ENCODE data around the gene MAPK10.

DNA sequence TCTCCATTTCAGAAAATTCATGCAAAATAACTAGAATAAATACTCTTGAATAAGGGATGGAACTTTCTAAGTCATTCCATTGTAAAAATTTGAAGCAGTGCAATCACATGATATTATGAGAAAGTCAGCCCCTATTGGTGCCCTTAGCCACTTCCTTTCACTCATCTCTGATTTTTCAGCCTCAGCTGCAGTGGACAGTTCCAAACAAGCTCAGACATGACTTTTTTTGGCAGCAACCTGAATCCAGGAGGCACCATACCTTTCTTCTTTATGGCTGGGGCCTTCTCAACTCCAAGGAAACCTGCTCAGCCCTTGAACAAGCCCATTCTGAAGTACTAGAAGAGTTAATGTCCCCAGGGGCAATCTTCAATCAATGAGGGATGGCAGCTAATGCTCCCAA is 40.5 kb downstream of the MAPK10 start:
- no peak for TF ChIP-seq POLR2A (IDR thresholded peaks at IDR 0.05)
- TF ChIP-seq, protein P1, sequence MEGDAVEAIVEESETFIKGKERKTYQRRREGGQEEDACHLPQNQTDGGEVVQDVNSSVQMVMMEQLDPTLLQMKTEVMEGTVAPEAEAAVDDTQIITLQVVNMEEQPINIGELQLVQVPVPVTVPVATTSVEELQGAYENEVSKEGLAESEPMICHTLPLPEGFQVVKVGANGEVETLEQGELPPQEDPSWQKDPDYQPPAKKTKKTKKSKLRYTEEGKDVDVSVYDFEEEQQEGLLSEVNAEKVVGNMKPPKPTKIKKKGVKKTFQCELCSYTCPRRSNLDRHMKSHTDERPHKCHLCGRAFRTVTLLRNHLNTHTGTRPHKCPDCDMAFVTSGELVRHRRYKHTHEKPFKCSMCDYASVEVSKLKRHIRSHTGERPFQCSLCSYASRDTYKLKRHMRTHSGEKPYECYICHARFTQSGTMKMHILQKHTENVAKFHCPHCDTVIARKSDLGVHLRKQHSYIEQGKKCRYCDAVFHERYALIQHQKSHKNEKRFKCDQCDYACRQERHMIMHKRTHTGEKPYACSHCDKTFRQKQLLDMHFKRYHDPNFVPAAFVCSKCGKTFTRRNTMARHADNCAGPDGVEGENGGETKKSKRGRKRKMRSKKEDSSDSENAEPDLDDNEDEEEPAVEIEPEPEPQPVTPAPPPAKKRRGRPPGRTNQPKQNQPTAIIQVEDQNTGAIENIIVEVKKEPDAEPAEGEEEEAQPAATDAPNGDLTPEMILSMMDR (IDR thresholded peaks at IDR 0.05): no peak
- TF ChIP-seq POLR2AphosphoS5 (IDR thresholded peaks at IDR 0.05): no peak

Data from prostate gland (tissue), 2 donors.